Measurements from ENCODE around the gene ARHGEF40.
A peak's percentile ranks its signal among the peaks of the same experiment; 100 is the strongest.

The ARHGEF40 gene

GRCh38 chr14:21098076-21098891 lies 28.2 kb downstream of the ARHGEF40 start, which contains the start of gene ZNF219:
ZNF219 (minus strand) TSS chr14:21098655; CDS start chr14:21093591, 5,064 bp downstream.
- no peak for DNase-seq (ENCODE audit: low read depth)

DNA sequence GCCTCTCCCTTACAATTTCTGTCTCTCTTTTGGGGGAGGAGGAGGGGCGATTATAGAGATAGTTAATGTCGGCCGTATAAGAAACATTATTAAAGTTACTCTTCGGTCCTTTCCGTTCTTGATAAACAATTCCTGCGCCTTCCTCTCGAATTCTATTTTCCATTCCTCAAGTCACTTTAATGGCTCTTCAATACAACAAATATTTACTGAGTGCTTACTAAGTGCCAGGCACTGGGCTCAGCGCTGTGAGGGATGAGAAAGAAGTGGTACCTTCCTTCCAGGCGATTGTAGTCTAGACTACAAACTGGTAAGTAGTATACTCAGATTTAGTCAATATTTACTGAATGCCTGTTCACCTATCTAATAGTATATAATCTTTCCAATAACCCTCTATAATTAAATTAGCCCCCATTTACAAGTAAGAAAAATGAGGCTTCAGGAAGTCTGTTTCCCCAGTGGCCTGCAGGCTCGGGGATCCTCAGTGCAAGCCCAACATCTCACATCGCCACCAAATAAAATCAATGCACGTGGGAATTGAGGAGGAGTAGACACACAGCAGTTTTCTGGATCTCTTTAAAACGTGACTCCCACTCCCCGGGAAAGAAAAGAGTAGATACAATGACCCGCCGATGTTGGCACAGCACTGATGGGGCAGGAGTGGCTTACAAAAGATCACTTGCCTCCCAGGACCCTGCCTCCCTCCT lies 28.9 kb downstream of the ARHGEF40 start:
- no peak for DNase-seq (ENCODE audit: low read depth)

DNA sequence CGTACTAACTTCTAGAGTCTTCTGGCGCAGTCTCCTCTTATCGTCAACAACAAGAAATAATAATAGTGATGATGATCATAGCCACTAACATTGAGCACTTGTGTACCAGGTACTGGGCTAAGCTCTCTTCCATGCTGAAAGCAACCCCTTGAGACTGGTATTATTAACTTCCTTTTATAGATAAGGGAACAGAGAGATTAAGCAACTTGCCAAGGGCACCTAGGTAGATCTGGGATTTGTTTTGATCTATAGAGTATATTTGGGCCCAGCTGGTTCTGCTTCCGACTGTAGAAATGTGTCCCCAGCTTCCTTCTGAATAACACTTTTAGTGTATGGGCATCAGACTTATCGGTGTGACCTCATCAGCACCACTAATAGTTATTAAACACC lies 29.5 kb downstream of the ARHGEF40 start:
- no peak for DNase-seq (ENCODE audit: low read depth)

DNA sequence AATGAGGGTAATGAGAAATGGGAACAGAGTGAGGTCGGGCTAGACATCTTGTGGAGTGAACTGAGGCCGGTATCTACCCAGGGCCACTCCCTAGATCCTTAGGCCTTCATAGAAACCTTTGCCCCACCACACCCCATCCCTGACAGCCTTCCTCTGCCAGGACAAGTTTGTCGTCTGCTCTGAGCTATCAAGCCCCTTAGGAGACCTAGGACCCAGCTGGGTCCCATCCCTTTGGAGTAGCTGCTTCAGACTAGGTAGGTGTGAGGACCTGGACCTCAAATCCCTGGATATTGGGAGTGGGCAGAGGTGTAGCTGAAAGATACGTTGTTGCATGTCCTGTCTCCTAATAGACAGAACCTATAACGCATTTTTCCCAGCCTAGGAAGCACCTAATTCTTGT lies 30.8 kb downstream of the ARHGEF40 start, which contains the start of gene TMEM253:
Gene TMEM253, plus strand, starts transcription at position 136 of the 400 bp plus-strand sequence. CDS start 278 bp downstream, outside the sequence.
- DNase-seq (ENCODE audit: low read depth) = no peak

DNA sequence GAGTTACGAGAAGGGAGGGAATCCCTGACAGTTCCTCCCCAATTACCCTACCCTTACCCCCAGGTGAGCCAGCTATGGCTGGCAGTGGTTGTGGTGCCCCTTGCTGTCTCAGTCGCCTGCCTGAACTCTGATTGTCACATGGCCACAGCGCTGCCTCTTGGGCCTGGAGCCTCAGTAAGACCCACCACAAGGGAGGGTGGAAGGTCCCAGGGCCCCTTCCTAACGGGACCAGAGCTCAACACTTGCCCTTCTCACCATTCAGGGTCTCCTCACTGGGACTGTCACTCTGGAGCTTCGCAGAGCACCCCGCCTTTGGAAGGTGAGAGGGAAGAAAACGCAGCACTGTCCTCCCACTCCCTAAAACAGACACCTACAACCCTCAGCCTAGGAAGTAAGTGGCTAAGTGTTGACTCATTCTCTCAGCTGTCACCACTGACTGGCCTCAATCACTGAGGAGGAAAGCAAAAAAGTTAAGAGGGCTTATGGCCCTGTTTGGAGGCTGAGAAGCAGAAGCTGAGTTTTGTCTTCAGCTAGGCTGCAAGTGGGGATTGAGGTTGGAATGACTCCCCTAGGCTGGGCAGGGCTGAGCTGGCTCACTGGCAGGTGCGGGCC lies 31.8 kb downstream of the ARHGEF40 start:
- no peak for DNase-seq (ENCODE audit: low read depth)

DNA sequence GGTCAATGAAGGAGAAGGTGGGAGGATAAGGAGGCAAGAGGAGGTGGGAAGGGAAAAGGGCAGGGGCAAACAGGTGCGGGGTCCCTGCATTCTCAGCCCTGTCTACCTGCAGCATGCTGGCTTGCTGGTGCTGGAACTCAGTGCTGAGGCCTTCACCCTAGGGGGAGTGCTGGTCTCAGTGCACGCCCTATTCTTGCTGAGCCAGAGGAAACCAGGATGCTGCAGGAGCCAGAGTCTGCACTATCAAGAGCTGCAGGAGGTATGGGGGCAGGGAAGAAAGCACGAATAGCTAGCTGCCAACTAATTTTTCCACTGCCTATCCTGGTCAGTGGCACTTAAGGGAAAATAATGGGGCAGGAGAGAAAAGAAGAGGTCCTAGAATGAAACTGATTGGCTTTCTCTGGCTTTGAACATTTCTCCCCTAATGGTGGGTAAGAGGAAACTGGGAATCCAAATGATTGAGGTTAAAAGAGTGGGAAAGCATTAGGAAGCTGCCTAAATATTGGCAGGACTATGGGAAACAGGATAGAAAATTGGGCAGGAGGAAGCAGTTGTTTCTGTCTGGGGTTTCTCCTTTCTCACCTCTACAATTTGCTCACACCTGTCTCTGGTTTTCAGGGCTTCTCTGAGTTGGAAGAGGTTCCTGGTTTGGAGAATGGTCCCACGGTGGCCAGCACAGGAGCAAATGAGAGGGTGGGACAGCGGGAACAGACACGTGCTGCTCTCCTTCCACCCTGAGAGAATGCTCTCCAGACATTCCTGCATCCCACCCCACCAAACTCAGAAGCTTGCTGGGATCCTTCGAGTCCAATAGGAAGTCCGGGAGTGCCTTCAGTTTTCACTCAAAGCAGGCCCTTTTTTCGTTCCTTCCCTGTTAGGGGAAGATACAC lies 32.7 kb downstream of the ARHGEF40 start:
- no peak for DNase-seq (ENCODE audit: low read depth)

DNA sequence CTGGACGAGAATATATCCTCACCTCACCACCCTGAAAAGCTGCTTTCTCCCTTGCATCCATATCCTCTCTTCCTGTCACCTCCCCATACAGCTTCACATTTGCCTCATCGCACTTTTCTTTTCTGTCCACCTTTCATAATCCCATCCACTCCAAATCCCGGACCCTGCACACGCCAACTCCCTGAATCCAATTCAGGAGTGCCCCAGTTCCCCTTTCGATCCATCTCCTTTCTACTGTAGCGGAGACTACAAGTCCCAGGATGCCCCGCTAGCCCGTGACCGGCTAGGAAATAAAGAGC lies 33.3 kb downstream of the ARHGEF40 start:
- DNase-seq (ENCODE audit: low read depth) = no peak

GRCh38 chr14:21103710-21104447 lies 33.8 kb downstream of the ARHGEF40 start:
- peak; percentile 91 for DNase-seq (ENCODE audit: low read depth)

DNA sequence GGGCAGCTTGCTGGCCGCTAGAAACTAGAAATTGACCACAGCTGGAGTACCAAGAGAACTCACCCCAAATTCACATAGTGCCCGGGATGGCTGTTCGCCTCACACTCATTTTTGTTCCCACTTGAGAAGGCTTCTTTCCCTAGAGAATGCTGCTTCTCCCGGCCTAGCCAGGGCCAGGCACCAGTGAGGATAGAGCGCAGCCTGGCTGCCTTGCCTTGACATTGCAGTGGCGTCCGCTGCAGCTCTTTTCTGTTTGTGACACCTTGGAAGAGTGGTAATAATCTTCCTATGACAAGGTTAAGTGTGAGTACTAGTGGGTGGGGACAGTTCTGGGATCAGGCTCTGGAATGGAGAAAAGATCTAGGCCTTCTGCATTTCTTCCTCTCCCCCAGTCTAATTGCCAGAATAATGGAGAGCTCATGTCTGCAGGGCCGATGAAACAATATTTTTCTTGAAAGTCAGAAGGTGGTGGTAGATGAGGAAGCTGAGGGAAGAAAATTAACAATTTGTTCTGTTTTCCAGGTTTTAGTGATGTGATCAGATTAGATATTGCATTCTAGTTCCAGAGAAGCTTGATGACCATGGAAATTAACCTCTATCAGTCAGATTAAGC lies 34.5 kb downstream of the ARHGEF40 start:
- peak; percentile 62 for DNase-seq (ENCODE audit: low read depth)

GRCh38 chr14:21105095-21105494 lies 35.0 kb downstream of the ARHGEF40 start:
- no peak for DNase-seq (ENCODE audit: low read depth)

- no peak for DNase-seq (ENCODE audit: low read depth)
Measured at GRCh38 chr14:21106176-21106497, 36.0 kb downstream of the ARHGEF40 start.

- DNase-seq (ENCODE audit: low read depth) = peak; percentile 66
Measured at GRCh38 chr14:21106498-21107282, 36.6 kb downstream of the ARHGEF40 start.

- DNase-seq (ENCODE audit: low read depth) = no peak
Measured at GRCh38 chr14:21107283-21107800, 37.2 kb downstream of the ARHGEF40 start.

DNA sequence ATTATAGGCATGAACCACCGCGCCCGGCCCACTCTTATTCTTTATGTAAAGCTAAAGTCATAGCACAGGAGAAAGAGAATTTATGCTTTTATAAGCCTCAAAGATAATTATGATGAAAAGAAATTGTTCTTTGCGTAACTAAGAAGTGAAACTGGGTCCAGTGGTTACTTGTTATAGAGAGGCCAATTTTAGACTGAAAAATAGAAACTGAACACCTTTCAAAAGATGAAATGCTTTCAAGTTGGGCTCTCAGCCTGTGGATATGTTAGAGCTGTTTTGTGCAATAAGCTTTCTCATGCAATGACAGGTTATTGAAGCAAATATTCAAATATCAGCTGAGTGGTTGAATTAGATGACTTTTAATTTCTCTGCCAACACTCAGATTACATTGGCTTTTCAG lies 38.7 kb downstream of the ARHGEF40 start:
- DNase-seq (ENCODE audit: low read depth) = no peak

GRCh38 chr14:21109377-21110138 lies 39.5 kb downstream of the ARHGEF40 start:
- DNase-seq (ENCODE audit: low read depth) = no peak

DNA sequence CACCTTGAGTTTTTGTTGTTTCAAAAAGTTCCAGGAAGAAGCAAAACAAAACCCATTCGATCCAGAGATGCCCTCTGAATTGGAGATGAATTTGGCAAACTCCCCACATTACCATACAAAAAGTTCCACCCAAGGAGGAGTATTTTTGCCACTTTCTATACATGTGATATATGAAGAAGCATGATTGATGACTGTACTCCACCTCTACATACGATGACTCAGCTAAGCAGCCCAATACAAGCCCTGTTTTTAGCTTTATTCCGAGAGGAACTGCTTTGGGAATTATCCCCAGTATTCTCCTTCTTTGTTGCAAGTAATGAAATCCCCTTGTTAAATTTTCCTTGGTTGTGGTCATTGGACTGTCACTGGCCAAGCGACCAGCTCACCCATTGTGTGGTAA lies 42.2 kb downstream of the ARHGEF40 start:
- no peak for DNase-seq (ENCODE audit: low read depth)

GRCh38 chr14:21113369-21113768 lies 43.3 kb downstream of the ARHGEF40 start:
- DNase-seq (ENCODE audit: low read depth) = no peak

DNA sequence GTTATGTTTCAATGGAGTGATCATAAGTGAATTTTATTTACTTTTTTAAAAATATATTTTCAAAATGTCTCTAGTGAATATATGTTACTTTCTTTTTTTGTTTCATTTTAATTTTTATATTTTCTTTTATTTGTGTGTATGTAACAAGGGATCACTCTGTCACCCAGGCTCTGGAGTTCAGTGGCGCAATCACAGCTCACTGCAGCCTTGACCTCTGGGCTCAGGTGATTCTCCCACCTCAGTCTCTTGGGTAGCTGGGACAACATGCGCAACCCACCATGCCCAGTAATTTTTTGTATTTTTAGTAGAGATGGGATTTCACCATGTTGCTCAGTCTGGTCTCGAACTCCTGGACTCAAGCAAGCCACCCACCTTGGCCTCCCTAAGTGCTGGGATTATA lies 48.8 kb downstream of the ARHGEF40 start:
- DNase-seq (ENCODE audit: low read depth) = no peak

- no peak for DNase-seq (ENCODE audit: low read depth)
Measured at GRCh38 chr14:21120686-21121085, 50.6 kb downstream of the ARHGEF40 start.

Data from activated T-cell treated with anti-CD3 and anti-CD28 coated beads for 24 hours (primary cell).